Erythroblast (primary cell): ENCODE measurements around the gene NFKBIE.

Experiments used
- GATA1 ChIP-seq: IDR thresholded peaks from 2 replicates; pipeline ENCODE4 v1.6.1; 2011; ENCODE audit warnings: low read depth, mild to moderate bottlenecking, control low read depth, low read length, moderate library complexity
- POLR2A ChIP-seq: IDR thresholded peaks from 2 replicates; pipeline ENCODE4 v1.6.1; 2011; ENCODE audit warnings: mild to moderate bottlenecking, low read length

DNA sequence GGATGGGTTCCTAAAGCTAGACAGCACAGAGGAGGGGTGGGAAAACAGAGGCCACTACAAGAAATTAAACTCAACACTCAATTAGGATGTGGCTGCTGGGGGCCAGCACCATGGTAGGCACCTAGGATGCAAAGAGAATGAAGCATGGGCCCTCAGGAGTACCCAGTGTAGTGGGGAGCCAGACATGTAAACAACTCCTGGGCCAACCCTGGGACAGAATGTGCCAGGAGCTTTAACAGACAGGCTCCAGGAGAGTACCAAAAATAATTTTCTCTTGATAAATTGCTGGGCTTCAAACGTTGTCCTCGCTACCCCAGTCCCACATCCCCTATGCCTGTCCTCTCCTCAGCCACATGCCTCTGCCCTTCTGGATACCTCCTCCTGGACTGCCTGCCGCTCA, 6.6 kb upstream of the NFKBIE start:
- TF ChIP-seq POLR2A (no peak), GATA1 (no peak)
